C4-2B (cell line): ENCODE data around the gene CDA.

ENCODE experiments used
- ZFX ChIP-seq: fragments of 450-650 bp; IDR thresholded peaks from 2 replicates; pipeline ENCODE4 v1.6.1; 2017
- TF ChIP-seq, protein P1 (sequence below): fragments of 450-650 bp; conservative IDR thresholded peaks from 2 replicates; pipeline ENCODE4 v1.5.1; 2017; ENCODE audit warnings: mild to moderate bottlenecking

DNA sequence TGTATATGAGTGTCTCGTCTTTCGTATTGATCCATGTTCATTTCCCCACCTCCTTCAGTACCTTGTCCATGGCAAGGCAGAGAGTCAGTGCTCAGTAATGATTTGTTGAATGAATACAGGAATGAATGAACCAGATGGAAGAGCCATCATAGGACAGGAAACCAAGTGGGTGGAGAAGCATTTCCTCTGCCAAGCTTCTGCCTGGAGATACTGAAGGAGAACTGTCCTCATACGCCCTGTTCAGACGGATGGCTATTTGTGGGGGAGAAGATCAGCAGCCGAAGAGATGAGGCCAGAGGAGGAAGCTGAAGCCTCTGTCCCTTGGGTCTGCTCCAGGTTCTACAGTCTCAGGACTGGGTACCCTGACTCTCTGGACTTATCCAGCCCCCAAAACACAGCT lies 30.7 kb upstream of the CDA start:
- TF ChIP-seq, protein P1, sequence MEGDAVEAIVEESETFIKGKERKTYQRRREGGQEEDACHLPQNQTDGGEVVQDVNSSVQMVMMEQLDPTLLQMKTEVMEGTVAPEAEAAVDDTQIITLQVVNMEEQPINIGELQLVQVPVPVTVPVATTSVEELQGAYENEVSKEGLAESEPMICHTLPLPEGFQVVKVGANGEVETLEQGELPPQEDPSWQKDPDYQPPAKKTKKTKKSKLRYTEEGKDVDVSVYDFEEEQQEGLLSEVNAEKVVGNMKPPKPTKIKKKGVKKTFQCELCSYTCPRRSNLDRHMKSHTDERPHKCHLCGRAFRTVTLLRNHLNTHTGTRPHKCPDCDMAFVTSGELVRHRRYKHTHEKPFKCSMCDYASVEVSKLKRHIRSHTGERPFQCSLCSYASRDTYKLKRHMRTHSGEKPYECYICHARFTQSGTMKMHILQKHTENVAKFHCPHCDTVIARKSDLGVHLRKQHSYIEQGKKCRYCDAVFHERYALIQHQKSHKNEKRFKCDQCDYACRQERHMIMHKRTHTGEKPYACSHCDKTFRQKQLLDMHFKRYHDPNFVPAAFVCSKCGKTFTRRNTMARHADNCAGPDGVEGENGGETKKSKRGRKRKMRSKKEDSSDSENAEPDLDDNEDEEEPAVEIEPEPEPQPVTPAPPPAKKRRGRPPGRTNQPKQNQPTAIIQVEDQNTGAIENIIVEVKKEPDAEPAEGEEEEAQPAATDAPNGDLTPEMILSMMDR, result no peak
- TF ChIP-seq ZFX, result no peak
